ENCODE measurements around the gene DMRTA2.
A peak's percentile ranks its signal among the peaks of the same experiment; 100 is the strongest.

DMRTA2 gene

GRCh38 chr1:50378770-50379169, 44.5 kb downstream of the DMRTA2 start:
- TF ChIP-seq FOXP2 (optimal IDR thresholded peaks at IDR 0.05; ENCODE audit: control extremely low read depth, extremely low read length, insufficient read depth) = no peak
- no peak for TF ChIP-seq EZH2 (IDR thresholded peaks at IDR 0.05)
- no peak for TF ChIP-seq POLR2AphosphoS5 (IDR thresholded peaks at IDR 0.05; ENCODE audit: borderline replicate concordance, low read depth, low read length)

GRCh38 chr1:50373532-50373931, 49.7 kb downstream of the DMRTA2 start:
- no peak overlapping the region for H3K27ac ChIP-seq
- H3K9ac ChIP-seq (ENCODE audit: insufficient read length) = no peak overlapping the region
- TF ChIP-seq EZH2 (IDR thresholded peaks at IDR 0.05) (no peak), POLR2AphosphoS5 (IDR thresholded peaks at IDR 0.05; ENCODE audit: borderline replicate concordance, low read depth, low read length) (no peak), FOXP2 (optimal IDR thresholded peaks at IDR 0.05; ENCODE audit: control extremely low read depth, extremely low read length, insufficient read depth) (no peak)
- no peaks in the 10 kb centered on the region for H3K9me3 ChIP-seq (ENCODE audit: low read depth, low read length)
- no peak for DNase-seq (ENCODE audit: low read depth, low spot score)
- no peak overlapping the region for H3K4me3 ChIP-seq
- no peaks in the 10 kb centered on the region for H3K36me3 ChIP-seq (ENCODE audit: insufficient read depth, low read length)

More at GRCh38 chr1:50378770-50379169, 44.5 kb downstream of the DMRTA2 start:
- no peaks in the 10 kb centered on the region for H3K36me3 ChIP-seq (ENCODE audit: insufficient read depth, low read length)
- H3K4me3 ChIP-seq = no peak overlapping the region
- peak overlapping the region; percentile 15; the same call in 1 of the 2 replicates for H3K27ac ChIP-seq
- no peak overlapping the region for H3K9ac ChIP-seq (ENCODE audit: insufficient read length)
- H3K9me3 ChIP-seq (ENCODE audit: low read depth, low read length) = no peaks in the 10 kb centered on the region
- no peak for DNase-seq (ENCODE audit: low read depth, low spot score)

- Histone ChIP-seq H3K4me3 (no peak overlapping the region), H3K36me3 (ENCODE audit: insufficient read depth, low read length) (no peaks in the 10 kb centered on the region), H3K27ac (no peak overlapping the region), H3K9me3 (ENCODE audit: low read depth, low read length) (no peaks in the 10 kb centered on the region), H3K9ac (ENCODE audit: insufficient read length) (no peak overlapping the region)
- no peak for TF ChIP-seq POLR2AphosphoS5 (IDR thresholded peaks at IDR 0.05; ENCODE audit: borderline replicate concordance, low read depth, low read length)
- no peak for TF ChIP-seq EZH2 (IDR thresholded peaks at IDR 0.05)
- TF ChIP-seq FOXP2 (optimal IDR thresholded peaks at IDR 0.05; ENCODE audit: control extremely low read depth, extremely low read length, insufficient read depth) = no peak
- DNase-seq (ENCODE audit: low read depth, low spot score) = no peak
These were observed 51.5 kb downstream of the DMRTA2 start for GRCh38 chr1:50371749-50372148.

GRCh38 chr1:50369830-50370229, 53.4 kb downstream of the DMRTA2 start:
- TF ChIP-seq FOXP2 (optimal IDR thresholded peaks at IDR 0.05; ENCODE audit: control extremely low read depth, extremely low read length, insufficient read depth) (no peak), EZH2 (IDR thresholded peaks at IDR 0.05) (no peak), POLR2AphosphoS5 (IDR thresholded peaks at IDR 0.05; ENCODE audit: borderline replicate concordance, low read depth, low read length) (no peak)
- Histone ChIP-seq H3K4me3 (no peak overlapping the region), H3K9ac (ENCODE audit: insufficient read length) (no peak overlapping the region), H3K27ac (no peak overlapping the region), H3K36me3 (ENCODE audit: insufficient read depth, low read length) (no peaks in the 10 kb centered on the region), H3K9me3 (ENCODE audit: low read depth, low read length) (no peaks in the 10 kb centered on the region)
- DNase-seq (ENCODE audit: low read depth, low spot score) = no peak

GRCh38 chr1:50369008-50369634, 54.1 kb downstream of the DMRTA2 start:
- H3K36me3 ChIP-seq (ENCODE audit: insufficient read depth, low read length) = no peaks in the 10 kb centered on the region
- no peak overlapping the region for H3K9ac ChIP-seq (ENCODE audit: insufficient read length)
- DNase-seq (ENCODE audit: low read depth, low spot score) = no peak
- H3K27ac ChIP-seq = no peak overlapping the region
- H3K9me3 ChIP-seq (ENCODE audit: low read depth, low read length) = no peaks in the 10 kb centered on the region
- H3K4me3 ChIP-seq = no peak overlapping the region
- TF ChIP-seq EZH2 (IDR thresholded peaks at IDR 0.05) (no peak), POLR2AphosphoS5 (IDR thresholded peaks at IDR 0.05; ENCODE audit: borderline replicate concordance, low read depth, low read length) (no peak)

GRCh38 chr1:50368179-50369007, 54.9 kb downstream of the DMRTA2 start:
- H3K4me3 ChIP-seq = no peak overlapping the region
- no peaks in the 10 kb centered on the region for H3K36me3 ChIP-seq (ENCODE audit: insufficient read depth, low read length)
- no peak for DNase-seq (ENCODE audit: low read depth, low spot score)
- no peak for TF ChIP-seq EZH2 (IDR thresholded peaks at IDR 0.05)
- no peak for TF ChIP-seq POLR2AphosphoS5 (IDR thresholded peaks at IDR 0.05; ENCODE audit: borderline replicate concordance, low read depth, low read length)
- no peak for TF ChIP-seq FOXP2 (optimal IDR thresholded peaks at IDR 0.05; ENCODE audit: control extremely low read depth, extremely low read length, insufficient read depth)
- H3K9ac ChIP-seq (ENCODE audit: insufficient read length) = no peak overlapping the region
- H3K9me3 ChIP-seq (ENCODE audit: low read depth, low read length) = no peaks in the 10 kb centered on the region
- no peak overlapping the region for H3K27ac ChIP-seq

All from SK-N-MC (cell line).